H9 (cell line): Measurements from ENCODE around the gene RHOC. TPM values are rescaled to one million over a fixed set of nuclear protein-coding genes. Genes with fewer than 3 reads are reported as not detected.

Source experiments
- DNase-seq: peaks from one replicate; pipeline ENCODE4 v3.0.0-alpha.2; 2017
- H2AFZ ChIP-seq: one replicate; pipeline ENCODE4 v1.6.1; 2013; ENCODE audit warnings: mild to moderate bottlenecking, low read length, control low read depth, moderate library complexity
- H2AK5ac ChIP-seq: 2 replicates; pipeline ENCODE4 v1.6.1; 2013; ENCODE audit warnings: low read length, control low read depth, mixed read lengths; ENCODE audit not compliant: insufficient read length
- H2BK120ac ChIP-seq: one replicate; pipeline ENCODE4 v1.6.1; 2013; ENCODE audit warnings: low read depth, mild to moderate bottlenecking, low read length, control low read depth, inconsistent platforms; ENCODE audit not compliant: poor library complexity, severe bottlenecking
- H2BK12ac ChIP-seq: 2 replicates; pipeline ENCODE4 v1.6.1; 2013; ENCODE audit warnings: low read length, control low read depth, mixed read lengths, low read depth; ENCODE audit not compliant: insufficient read length
- H2BK15ac ChIP-seq: 2 replicates; pipeline ENCODE4 v1.6.1; 2013; ENCODE audit warnings: low read depth, low read length, control low read depth
- H2BK20ac ChIP-seq: one replicate; pipeline ENCODE4 v1.6.1; 2013; ENCODE audit warnings: low read depth, mild to moderate bottlenecking, low read length, control low read depth, inconsistent platforms; ENCODE audit not compliant: poor library complexity, severe bottlenecking
- H2BK5ac ChIP-seq: 2 replicates; pipeline ENCODE4 v1.6.1; 2013; ENCODE audit warnings: low read length, control low read depth, mixed read lengths; ENCODE audit not compliant: insufficient read length
- H3K14ac ChIP-seq: 2 replicates; pipeline ENCODE4 v1.6.1; 2013; ENCODE audit warnings: low read length, control low read depth; ENCODE audit not compliant: insufficient read depth
- H3K18ac ChIP-seq: 2 replicates; pipeline ENCODE4 v1.6.1; 2013; ENCODE audit warnings: low read depth, mild to moderate bottlenecking, mixed read lengths, low read length, control low read depth; ENCODE audit not compliant: insufficient read length
- H3K23ac ChIP-seq: 2 replicates; pipeline ENCODE4 v1.6.1; 2013; ENCODE audit warnings: low read length, control low read depth, mixed read lengths, low read depth; ENCODE audit not compliant: insufficient read length
- H3K23me2 ChIP-seq: 2 replicates; pipeline ENCODE4 v1.6.1; 2013; ENCODE audit warnings: low read depth, mild to moderate bottlenecking, mixed read lengths, low read length, control low read depth; ENCODE audit not compliant: insufficient read length, poor library complexity, severe bottlenecking
- H3K27ac ChIP-seq: 2 replicates; pipeline ENCODE4 v1.5.1; 2013; ENCODE audit warnings: low read length, control low read depth, mixed read lengths, low read depth; ENCODE audit not compliant: insufficient read length
- H3K27me3 ChIP-seq: 2 replicates; pipeline ENCODE4 v1.6.1; 2013; ENCODE audit warnings: low read length, control low read depth, inconsistent platforms; ENCODE audit not compliant: insufficient read depth
- H3K4ac ChIP-seq: 2 replicates; pipeline ENCODE4 v1.6.1; 2013; ENCODE audit warnings: low read depth, mild to moderate bottlenecking, control low read depth, inconsistent platforms, low read length, moderate library complexity
- H3K4me1 ChIP-seq: 2 replicates; pipeline ENCODE4 v1.6.1; 2013; ENCODE audit warnings: low read length, control low read depth, inconsistent platforms; ENCODE audit not compliant: insufficient read depth
- H3K4me2 ChIP-seq: 2 replicates; pipeline ENCODE4 v1.6.1; 2013; ENCODE audit warnings: low read length, control low read depth, mixed read lengths; ENCODE audit not compliant: insufficient read length, insufficient read depth
- H3K56ac ChIP-seq: 2 replicates; pipeline ENCODE4 v1.6.1; 2013; ENCODE audit warnings: low read depth, mild to moderate bottlenecking, mixed read lengths, low read length, control low read depth; ENCODE audit not compliant: insufficient read length
- H3K79me1 ChIP-seq: 2 replicates; pipeline ENCODE4 v1.6.1; 2013; ENCODE audit warnings: low read depth, mild to moderate bottlenecking, moderate library complexity, low read length, control low read depth, inconsistent platforms; ENCODE audit not compliant: insufficient read depth, poor library complexity, severe bottlenecking
- H3K79me2 ChIP-seq: 2 replicates; pipeline ENCODE4 v1.6.1; 2013; ENCODE audit warnings: low read length, control low read depth, inconsistent platforms; ENCODE audit not compliant: insufficient read depth
- H3K9ac ChIP-seq: 2 replicates; pipeline ENCODE4 v1.6.1; 2013; ENCODE audit warnings: low read length, control low read depth, mixed read lengths; ENCODE audit not compliant: insufficient read length; ENCODE audit errors: extremely low read depth
- H3K9me3 ChIP-seq: one replicate; pipeline ENCODE4 v1.6.1; 2013; ENCODE audit warnings: low read depth, low read length, inconsistent platforms; ENCODE audit not compliant: control insufficient read depth
- H3T11ph ChIP-seq: one replicate; pipeline ENCODE4 v1.6.1; 2013; ENCODE audit warnings: mild to moderate bottlenecking, low read length, control low read depth, inconsistent platforms
- H4K20me1 ChIP-seq: one replicate; pipeline ENCODE4 v1.6.1; 2013; ENCODE audit not compliant: control insufficient read depth, insufficient read length, insufficient read depth
- H4K5ac ChIP-seq: 2 replicates; pipeline ENCODE4 v1.6.1; 2013; ENCODE audit warnings: low read depth, mild to moderate bottlenecking, mixed read lengths, low read length, control low read depth; ENCODE audit not compliant: insufficient read length
- H4K8ac ChIP-seq: replicated peaks from 2 replicates; pipeline ENCODE4 v1.6.1; 2013; ENCODE audit warnings: low read length, control low read depth, mixed read lengths, low read depth; ENCODE audit not compliant: insufficient read length
- H4K91ac ChIP-seq: 2 replicates; pipeline ENCODE4 v1.6.1; 2013; ENCODE audit warnings: low read depth, mild to moderate bottlenecking, moderate library complexity, mixed read lengths, low read length, control low read depth; ENCODE audit not compliant: insufficient read length
- H3K27ac Mint-ChIP-seq, 3 experiments: 2 replicates in 2 of 3; 3 replicates in 1 of 3; pipeline ENCODE4 v1.8.0; 2020 to 2021; ENCODE audit warnings: mixed read lengths in 3 of 3, mild to moderate bottlenecking in 1 of 3, moderate library complexity in 1 of 3
- H3K27me3 Mint-ChIP-seq: 2 replicates; pipeline ENCODE4 v1.8.0; 2021; ENCODE audit warnings: low read depth, mild to moderate bottlenecking, moderate library complexity, mixed read lengths
- H3K36me3 Mint-ChIP-seq, 3 experiments: 2 replicates in 2 of 3; 3 replicates in 1 of 3; pipeline ENCODE4 v1.8.0; 2020 to 2021; ENCODE audit warnings: low read depth in 3 of 3, mixed read lengths in 3 of 3; ENCODE audit not compliant: insufficient read depth in 1 of 3
- H3K4me1 Mint-ChIP-seq, 2 experiments: 2 replicates each; pipeline ENCODE4 v1.8.0; 2020; ENCODE audit warnings: mixed read lengths in 2 of 2
- H3K4me3 Mint-ChIP-seq, 2 experiments: 2 replicates in 1 of 2; 3 replicates in 1 of 2; pipeline ENCODE4 v1.8.0; 2020 to 2021; ENCODE audit warnings: mild to moderate bottlenecking in 2 of 2, mixed read lengths in 2 of 2, moderate library complexity in 1 of 2
- H3K9me3 Mint-ChIP-seq, 2 experiments: 2 replicates in 1 of 2; 3 replicates in 1 of 2; pipeline ENCODE4 v1.8.0; 2020; ENCODE audit warnings: mild to moderate bottlenecking in 2 of 2, mixed read lengths in 2 of 2, moderate library complexity in 1 of 2
- CTCF ChIP-seq: fragments of 200-600 bp; sonication (generic); conservative IDR thresholded peaks from 3 replicates; pipeline ENCODE4 v1.8.0; 2021; ENCODE audit warnings: antibody characterized with exemption, mild to moderate bottlenecking
- WGBS: extraction: QIAGEN DNeasy Blood & Tissue Kit; methylation state at CpG from one replicate; pipeline ENCODE4 v1.1.7; 2013; ENCODE audit warnings: missing lambda C conversion rate, low lambda C conversion rate, mixed read lengths; ENCODE audit not compliant: insufficient read length; ENCODE audit errors: extremely low coverage; 5-methylcytosine and 5-hydroxymethylcytosine counted together
- total RNA-seq: library from RNA; stranded (reverse); gene quantifications from 2 replicates; pipeline ENCODE4 v1.2.1, GENCODE V29; 2021

The RHOC gene
- total RNA-seq, 1 experiment from 2014 or later = 68.9 TPM

GRCh38 chr1:112686417-112686816 lies 20.5 kb downstream of the RHOC start:
- Histone ChIP-seq H3K56ac (no peak overlapping the region), H3K9me3 (no peaks in the 10 kb centered on the region), H3K14ac (no peak overlapping the region), H3K23ac (no peak overlapping the region), H2AFZ (no peak overlapping the region), H3K23me2 (no peaks in the 10 kb centered on the region), H3K27me3 (no peaks in the 10 kb centered on the region), H3K4ac (no peak overlapping the region), H2BK15ac (no peak overlapping the region), H4K5ac (no peak overlapping the region), H2BK5ac (no peak overlapping the region), H4K8ac (no peak overlapping the region), H3K9ac (no peak overlapping the region), H4K20me1 (no peaks in the 10 kb centered on the region), H2BK12ac (no peak overlapping the region), H3K18ac (no peak overlapping the region), H3T11ph (no peak overlapping the region), H3K79me1 (no peaks in the 10 kb centered on the region), H2BK120ac (no peak overlapping the region), H3K79me2 (no peaks in the 10 kb centered on the region), H2BK20ac (no peak overlapping the region), H4K91ac (no peak overlapping the region), H3K4me2 (no peak overlapping the region), H3K4me1 (no peaks in the 10 kb centered on the region), H3K27ac (no peak overlapping the region), H2AK5ac (no peak overlapping the region)
- no peak for TF ChIP-seq CTCF
- no CpG with 5 or more reads among the region's 3 CpGs for WGBS
- Mint-ChIP-seq H3K36me3 (peaks cover 2 to 25% (median 21%) of the 10 kb centered on the region in 3 experiments; a peak in 6 of 7 replicates), H3K4me3 (no peak overlapping the region), H3K27me3 (no peaks in the 10 kb centered on the region), H3K4me1 (peaks cover 11 to 12% of the 10 kb centered on the region in 2 experiments), H3K9me3 (no peaks in the 10 kb centered on the region), H3K27ac (peak overlapping the region in 2 of 3 experiments; percentile 4 to 11; a peak in 1 of 7 replicates)
- no peak for DNase-seq
